HepG2 (cell line): ENCODE results near the gene ZNF629. TPM values are rescaled to one million over a fixed set of nuclear protein-coding genes. Genes with fewer than 3 reads are reported as not detected.

Experiments
- BRCA1 ChIP-seq: sonication (generic); formaldehyde crosslinking; IDR thresholded peaks from 2 replicates; pipeline ENCODE4 v1.4.0; 2020; ENCODE audit warnings: missing genetic modification reagents
- FOXK2 ChIP-seq: fragments of 450-650 bp; IDR thresholded peaks from 2 replicates; pipeline ENCODE4 v1.6.1; 2016
- MXI1 ChIP-seq: IDR thresholded peaks from 3 replicates; pipeline ENCODE4 v1.6.1; 2012; ENCODE audit warnings: low read depth, low read length, inconsistent platforms, borderline replicate concordance
- MYPOP ChIP-seq: sonication (generic); formaldehyde crosslinking; IDR thresholded peaks from 2 replicates; pipeline ENCODE4 v1.8.1; 2023; ENCODE audit warnings: mild to moderate bottlenecking, moderate library complexity, missing genetic modification reagents
- PAXIP1 ChIP-seq: sonication (generic); formaldehyde crosslinking; conservative IDR thresholded peaks from 2 replicates; pipeline ENCODE4 v1.4.0; 2020; ENCODE audit warnings: mild to moderate bottlenecking, missing genetic modification reagents, moderate library complexity
- PCBP2 ChIP-seq: fragments of 200-400 bp; formaldehyde crosslinking; optimal IDR thresholded peaks from 2 replicates; pipeline ENCODE3; 2018; ENCODE audit warnings: low read length, low read depth; ENCODE audit not compliant: poor library complexity, severe bottlenecking
- POGK ChIP-seq: sonication (generic); formaldehyde crosslinking; conservative IDR thresholded peaks from 2 replicates; pipeline ENCODE4 v1.8.0; 2022; ENCODE audit warnings: mild to moderate bottlenecking, moderate library complexity, missing genetic modification reagents
- SP4 ChIP-seq: sonication (generic); formaldehyde crosslinking; IDR thresholded peaks from 2 replicates; pipeline ENCODE4 v1.8.1; 2023; ENCODE audit warnings: mild to moderate bottlenecking, missing genetic modification reagents
- STAT6 ChIP-seq: sonication (generic); formaldehyde crosslinking; IDR thresholded peaks from 2 replicates; pipeline ENCODE4 v1.4.0; 2020; ENCODE audit warnings: missing genetic modification reagents, mild to moderate bottlenecking, borderline replicate concordance
- THAP9 ChIP-seq: sonication (generic); formaldehyde crosslinking; IDR thresholded peaks from 2 replicates; pipeline ENCODE4; 2020; ENCODE audit warnings: missing genetic modification reagents, mild to moderate bottlenecking, borderline replicate concordance
- YY1 ChIP-seq: IDR thresholded peaks from 2 replicates; pipeline ENCODE4 v1.6.1; 2011; ENCODE audit warnings: low read length, low read depth, moderate library complexity, mild to moderate bottlenecking; ENCODE audit not compliant: insufficient read depth, insufficient replicate concordance
- ZMYM3 ChIP-seq: sonication (generic); formaldehyde crosslinking; IDR thresholded peaks from 2 replicates; pipeline ENCODE4 v1.5.1; 2020; ENCODE audit warnings: mild to moderate bottlenecking, missing genetic modification reagents
- ZNF484 ChIP-seq: sonication (generic); formaldehyde crosslinking; IDR thresholded peaks from 2 replicates; pipeline ENCODE4 v1.5.1; 2020; ENCODE audit warnings: mild to moderate bottlenecking, low read depth, missing genetic modification reagents, borderline replicate concordance
- ZNF660 ChIP-seq: sonication (generic); formaldehyde crosslinking; IDR thresholded peaks from 2 replicates; pipeline ENCODE4 v1.5.1; 2020; ENCODE audit warnings: mild to moderate bottlenecking, low read depth, missing genetic modification reagents, borderline replicate concordance
- polyA plus RNA-seq, 8 experiments: library from polyadenylated mRNA; depleted of rRNA in 3 of 8; stranded (reverse) in 7 of 8; unstranded in 1 of 8; fragments of >200 nt; fragmentation: Illumina TruSeq in 4 of 8; extraction: Trizol in 4 of 8; gene quantifications; 2 replicates each; pipeline versions ENCODE4 v1.2.1 to v1.2.3, GENCODE V29; 2011 to 2016; ENCODE audit warnings: low read depth in 4 of 8, missing spikeins in 1 of 8, mixed read lengths in 1 of 8; ENCODE audit not compliant: insufficient read depth in 1 of 8
- total RNA-seq, 5 experiments: library from RNA; depleted of rRNA; stranded (reverse); fragments of >200 nt; fragmentation: Illumina TruSeq; extraction: Trizol; gene quantifications; 2 replicates each; pipeline ENCODE4 v1.2.3, GENCODE V29; 2016; ENCODE audit warnings: low read depth in 1 of 5

ZNF629 gene
- total and polyA plus RNA-seq, 2 of the 13 experiments (the other 11 are each of a cell fraction or from before 2014, with no cell fraction given) = 6.1 to 16.5 TPM

GRCh38 chr16:30787613-30788378 is 791 bp upstream of the ZNF629 start (continued):
- TF ChIP-seq STAT6 (CRISPR knock-in tag) = no peak
- TF ChIP-seq YY1 = no peak
- TF ChIP-seq FOXK2 = no peak
- TF ChIP-seq ZNF484 (CRISPR knock-in tag) = 0 out of 2 replicates have a peak, but pooled peaks have one; percentile 11
- peak; percentile 54 for TF ChIP-seq PAXIP1 (CRISPR knock-in tag)
- TF ChIP-seq THAP9 (CRISPR knock-in tag) = no peak
- no peak; the same call in 1 of the 2 replicates for TF ChIP-seq BRCA1 (CRISPR knock-in tag)
- TF ChIP-seq MYPOP (CRISPR knock-in tag) = 0 out of 2 replicates have a peak, but pooled peaks have one; percentile 17
- TF ChIP-seq POGK (CRISPR knock-in tag) = no peak; the same call in 1 of the 2 replicates
- no peak for TF ChIP-seq PCBP2
- 0 out of 2 replicates have a peak, but pooled peaks have one; percentile 68 for TF ChIP-seq ZMYM3 (CRISPR knock-in tag)
- TF ChIP-seq MXI1 = 0 out of 3 replicates have a peak, but pooled peaks have one; percentile 3
- TF ChIP-seq ZNF660 (CRISPR knock-in tag) = no peak
- TF ChIP-seq SP4 (CRISPR knock-in tag) = no peak
